ACHN (cell line): ENCODE results near the gene PPIL6.

Source experiments
- DNase-seq: peaks from one replicate; pipeline ENCODE4 v3.0.0-alpha.2; 2015
- in situ Hi-C: cut with HindIII; loops from 2 replicates; pipeline ENCODE4 v1.10.0; 2017; ENCODE audit warnings: low sequenced_read_pairs, low pct_ligation_motif_present, low pct_unique_long_range_greater_than_20kb

Gene PPIL6

GRCh38 chr6:109347779-109348178 is 92.6 kb downstream of the PPIL6 start:
- in situ Hi-C loops = no loop called here
- DNase-seq = no peak

- in situ Hi-C loops = no loop called here
- DNase-seq = no peak
Observed at GRCh38 chr6:109345986-109346385, 94.4 kb downstream of the PPIL6 start.

GRCh38 chr6:109344226-109344625 is 96.2 kb downstream of the PPIL6 start:
- in situ Hi-C loops = no loop called here
- DNase-seq = no peak

GRCh38 chr6:109343518-109343917 is 96.9 kb downstream of the PPIL6 start:
- in situ Hi-C loops = no loop called here
- DNase-seq = no peak

GRCh38 chr6:109342911-109343310 is 97.5 kb downstream of the PPIL6 start:
- DNase-seq = no peak
- in situ Hi-C loops = no loop called here

GRCh38 chr6:109342506-109342905 is 97.9 kb downstream of the PPIL6 start:
- in situ Hi-C loops = no loop called here
- DNase-seq = no peak

GRCh38 chr6:109340811-109341210 is 99.6 kb downstream of the PPIL6 start:
- no peak for DNase-seq
- in situ Hi-C loops = no loop called here
